OCI-LY3 (cell line): ENCODE measurements around the gene MACROD2.

Experiments used
- EZH2phosphoT487 ChIP-seq: fragments of 200-600 bp; shearing (Covaris generic); IDR thresholded peaks from 2 replicates; pipeline ENCODE4 v1.6.1; 2018; ENCODE audit warnings: antibody characterized with exemption, mixed run types, low read depth
- TF ChIP-seq, protein P1 (sequence below): fragments of 200-600, 300-600 bp; sonication (generic); IDR thresholded peaks from 2 replicates; pipeline ENCODE4 v1.5.1; 2014; ENCODE audit warnings: antibody characterized with exemption, low read length, low read depth

- TF ChIP-seq, protein P1, sequence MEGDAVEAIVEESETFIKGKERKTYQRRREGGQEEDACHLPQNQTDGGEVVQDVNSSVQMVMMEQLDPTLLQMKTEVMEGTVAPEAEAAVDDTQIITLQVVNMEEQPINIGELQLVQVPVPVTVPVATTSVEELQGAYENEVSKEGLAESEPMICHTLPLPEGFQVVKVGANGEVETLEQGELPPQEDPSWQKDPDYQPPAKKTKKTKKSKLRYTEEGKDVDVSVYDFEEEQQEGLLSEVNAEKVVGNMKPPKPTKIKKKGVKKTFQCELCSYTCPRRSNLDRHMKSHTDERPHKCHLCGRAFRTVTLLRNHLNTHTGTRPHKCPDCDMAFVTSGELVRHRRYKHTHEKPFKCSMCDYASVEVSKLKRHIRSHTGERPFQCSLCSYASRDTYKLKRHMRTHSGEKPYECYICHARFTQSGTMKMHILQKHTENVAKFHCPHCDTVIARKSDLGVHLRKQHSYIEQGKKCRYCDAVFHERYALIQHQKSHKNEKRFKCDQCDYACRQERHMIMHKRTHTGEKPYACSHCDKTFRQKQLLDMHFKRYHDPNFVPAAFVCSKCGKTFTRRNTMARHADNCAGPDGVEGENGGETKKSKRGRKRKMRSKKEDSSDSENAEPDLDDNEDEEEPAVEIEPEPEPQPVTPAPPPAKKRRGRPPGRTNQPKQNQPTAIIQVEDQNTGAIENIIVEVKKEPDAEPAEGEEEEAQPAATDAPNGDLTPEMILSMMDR = no peak
- TF ChIP-seq EZH2phosphoT487 = no peak
Measured at GRCh38 chr20:15461938-15462337, 1466.6 kb downstream of the MACROD2 start.
